GM08714 (cell line): ENCODE measurements around the gene PCDH9.
A peak's percentile ranks its signal among the peaks of the same experiment; 100 is the strongest.

Experiments
- H3K4me3 ChIP-seq: fragments of 200-500 bp; sonication (Bioruptor generic); 2 replicates; pipeline ENCODE4 v1.5.1; 2014; ENCODE audit warnings: mild to moderate bottlenecking, low read length, inconsistent platforms
- ZNF274 ChIP-seq: IDR thresholded peaks from 2 replicates; pipeline ENCODE4 v1.6.1; 2012; ENCODE audit warnings: mild to moderate bottlenecking, low read depth, low read length

The PCDH9 gene

DNA sequence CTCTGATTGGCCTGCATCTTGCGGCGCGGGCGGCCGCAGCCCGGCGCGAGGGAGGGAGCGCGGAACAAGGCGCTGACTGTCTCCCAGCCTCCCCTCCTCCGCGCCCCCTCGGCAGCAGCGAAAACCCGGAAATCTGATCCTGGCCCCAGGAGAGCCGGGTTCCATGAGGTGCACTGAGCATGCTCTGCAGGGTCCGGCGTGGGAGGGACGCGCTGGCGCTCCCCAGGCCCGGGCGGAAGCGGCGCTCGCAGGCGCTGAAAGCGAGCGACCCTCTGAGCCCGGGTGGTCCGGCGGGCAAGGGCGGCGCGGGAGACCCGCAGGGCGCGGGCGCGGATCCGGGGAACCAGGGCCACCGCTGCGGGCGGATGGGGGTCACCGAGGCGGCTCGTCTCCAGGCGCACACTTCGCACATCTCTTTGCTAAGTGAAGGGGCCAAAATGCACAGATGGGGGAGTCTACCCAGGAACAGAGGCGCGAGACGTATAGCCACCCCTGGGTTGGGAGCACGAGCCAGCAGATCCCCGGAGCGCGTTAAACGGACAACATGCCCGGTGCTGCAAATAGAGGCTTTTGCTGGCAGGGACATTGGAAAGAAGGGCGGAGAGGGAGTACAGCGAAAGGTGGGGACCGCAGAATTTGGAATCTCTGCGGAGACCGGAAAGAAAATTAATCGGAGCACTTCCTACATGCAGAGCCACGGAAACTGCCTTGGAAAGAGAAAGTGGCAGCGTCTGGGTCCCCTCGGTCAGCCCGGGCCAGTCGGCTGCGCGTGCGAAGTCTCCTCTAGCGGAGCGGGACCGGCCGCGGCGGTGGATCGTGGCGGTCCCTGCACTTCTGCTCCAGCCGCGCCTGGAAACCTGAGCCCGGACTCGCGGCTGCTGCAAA is 510 bp upstream of the PCDH9 start:
- TF ChIP-seq ZNF274: no peak

DNA sequence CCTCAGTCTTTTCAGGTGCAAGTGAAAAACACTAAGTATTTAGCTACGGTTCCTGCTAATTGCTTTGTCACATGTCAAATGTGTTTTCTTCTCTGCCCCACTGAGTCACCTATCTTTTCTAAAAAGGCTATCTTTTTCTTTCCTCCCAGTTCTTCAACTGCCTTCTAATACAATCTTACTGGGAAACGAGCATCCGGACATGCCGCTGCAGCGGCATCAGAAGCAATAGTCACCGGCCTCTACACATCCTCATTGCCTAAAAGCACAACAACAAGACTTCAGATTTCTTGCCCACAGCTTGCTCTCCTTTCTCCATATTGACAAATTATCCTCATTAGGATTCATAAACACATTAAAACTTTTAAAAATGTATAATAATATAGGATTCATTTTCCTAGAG is 1.2 kb downstream of the PCDH9 start:
- peak overlapping the region; percentile 82 for H3K4me3 ChIP-seq
- TF ChIP-seq ZNF274: no peak

More for the DNA sequence above, 510 bp upstream of the PCDH9 start:
- peak overlapping the region; percentile 82 for H3K4me3 ChIP-seq

DNA sequence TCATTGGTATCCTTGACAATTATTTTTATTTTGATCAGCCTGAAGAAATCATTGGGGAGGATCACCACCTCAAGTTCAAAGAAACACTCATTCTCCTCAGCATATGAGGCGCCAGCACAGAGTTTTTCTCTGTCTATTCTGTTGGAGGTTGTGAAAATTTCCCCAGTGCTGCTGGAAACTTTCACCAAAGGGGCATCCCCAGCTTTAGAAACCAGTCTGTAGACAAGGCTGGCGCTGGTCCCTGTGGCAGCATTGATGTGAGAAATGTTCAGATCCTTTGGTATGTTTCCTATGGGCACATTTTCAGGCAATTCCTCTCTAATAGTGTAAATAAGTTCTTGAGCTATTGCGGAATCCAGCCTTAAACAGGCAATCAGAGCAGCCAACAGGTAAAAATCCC is 2.1 kb downstream of the PCDH9 start:
- peak overlapping the region; percentile 36; the same call in 1 of the 2 replicates for H3K4me3 ChIP-seq
- TF ChIP-seq ZNF274: no peak

DNA sequence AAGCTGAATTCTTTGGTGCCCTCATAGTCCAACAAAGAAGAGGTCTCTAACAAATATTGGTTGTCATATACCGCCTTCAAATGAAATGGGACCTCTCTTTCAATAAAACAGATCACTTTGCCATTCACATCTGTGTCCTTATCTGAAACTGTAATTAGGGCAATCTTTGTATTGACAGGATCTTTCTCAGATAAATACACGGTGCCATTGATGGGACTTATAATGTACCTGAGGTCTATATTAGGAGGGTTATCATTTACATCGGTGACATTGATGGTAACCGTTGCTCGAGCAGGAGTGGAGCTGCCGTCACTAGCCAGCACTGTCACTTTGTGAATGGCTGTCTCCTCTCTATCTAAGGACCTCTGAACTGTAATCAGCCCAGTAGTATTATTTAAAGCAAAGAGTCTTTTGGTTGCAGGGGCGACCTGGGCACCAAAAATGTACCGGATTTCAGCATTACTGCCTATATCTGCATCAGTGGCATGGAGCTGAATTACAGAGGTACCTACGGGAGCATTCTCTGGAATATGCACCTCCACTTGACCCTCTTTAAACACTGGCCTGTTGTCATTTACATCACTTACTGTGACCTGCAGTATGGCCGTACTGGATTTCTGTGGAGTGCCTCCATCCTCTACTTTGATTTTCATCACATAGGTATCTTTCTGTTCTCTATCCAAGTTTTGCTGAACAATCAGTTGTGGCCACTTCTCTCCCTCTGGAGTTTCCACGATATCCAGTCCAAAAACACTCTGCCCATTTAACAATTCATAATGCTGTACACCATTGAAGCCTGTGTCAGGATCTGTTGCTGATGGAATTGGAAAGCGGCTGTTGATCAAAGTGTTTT is 2.8 kb downstream of the PCDH9 start:
- TF ChIP-seq ZNF274: no peak

DNA sequence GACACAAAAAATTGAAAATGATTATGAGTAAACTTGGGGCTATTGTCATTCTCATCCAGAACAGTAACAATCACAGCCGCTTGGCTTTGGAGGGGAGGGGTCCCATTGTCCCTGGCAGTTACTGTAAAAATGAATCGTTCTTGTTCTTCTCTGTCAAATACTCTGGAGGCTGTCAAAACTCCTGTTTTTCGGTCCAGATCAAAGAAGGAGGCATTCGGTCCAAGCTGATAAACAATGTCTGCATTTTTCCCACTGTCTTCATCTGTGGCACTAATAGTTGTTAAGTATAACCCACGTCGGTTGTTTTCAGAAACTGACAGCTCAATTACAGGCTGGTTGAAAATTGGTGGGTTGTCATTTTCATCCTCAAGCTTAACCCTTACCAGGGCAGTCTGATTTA is 3.4 kb downstream of the PCDH9 start:
- no peak overlapping the region for H3K4me3 ChIP-seq

More for the DNA sequence above, 2.8 kb downstream of the PCDH9 start:
- H3K4me3 ChIP-seq: no peak overlapping the region

DNA sequence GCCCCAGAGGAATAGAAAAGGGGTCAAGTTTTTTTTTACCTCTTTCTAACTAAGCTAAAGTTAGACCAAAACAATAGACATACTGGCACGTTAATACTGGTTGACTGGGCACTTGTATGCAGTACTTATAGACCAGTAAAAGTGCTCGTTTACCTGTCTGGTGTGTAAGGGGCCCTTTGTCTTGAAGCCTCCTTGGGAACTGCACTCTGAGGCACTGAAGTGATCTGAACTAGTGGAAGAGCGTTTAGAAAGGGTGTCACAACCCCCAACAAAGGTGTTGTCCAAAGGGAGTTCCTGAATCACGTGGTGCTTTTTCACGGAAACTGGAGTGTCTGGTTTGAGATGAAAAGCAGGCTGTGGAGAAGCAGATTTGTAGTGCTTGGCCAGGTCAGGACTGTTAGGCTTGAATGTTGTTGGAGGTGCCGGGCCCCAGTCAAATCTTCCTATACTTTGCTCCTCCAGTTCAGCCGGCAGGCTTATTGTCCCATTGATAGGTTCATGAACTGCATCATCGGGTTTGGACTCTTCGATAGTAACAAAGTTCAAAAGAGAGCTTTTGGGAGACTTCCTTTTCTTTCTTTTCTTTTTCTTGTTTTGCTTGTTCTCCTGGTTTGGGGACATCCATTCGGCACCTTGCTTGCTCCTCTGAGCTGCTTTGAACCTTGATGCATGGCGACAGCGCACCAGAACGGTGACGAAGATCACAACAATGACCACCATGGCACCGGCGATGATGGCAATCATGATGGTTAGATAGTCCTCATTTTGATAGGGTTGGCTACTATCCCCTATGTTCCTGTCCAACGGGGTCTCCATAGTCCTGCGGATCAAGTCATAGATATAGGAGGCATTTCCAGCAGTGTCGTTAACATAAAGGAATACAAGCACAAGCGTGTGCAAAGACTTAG is 4.6 kb downstream of the PCDH9 start:
- no peak overlapping the region for H3K4me3 ChIP-seq
- TF ChIP-seq ZNF274: no peak

More for the DNA sequence above, 3.4 kb downstream of the PCDH9 start:
- no peak for TF ChIP-seq ZNF274

DNA sequence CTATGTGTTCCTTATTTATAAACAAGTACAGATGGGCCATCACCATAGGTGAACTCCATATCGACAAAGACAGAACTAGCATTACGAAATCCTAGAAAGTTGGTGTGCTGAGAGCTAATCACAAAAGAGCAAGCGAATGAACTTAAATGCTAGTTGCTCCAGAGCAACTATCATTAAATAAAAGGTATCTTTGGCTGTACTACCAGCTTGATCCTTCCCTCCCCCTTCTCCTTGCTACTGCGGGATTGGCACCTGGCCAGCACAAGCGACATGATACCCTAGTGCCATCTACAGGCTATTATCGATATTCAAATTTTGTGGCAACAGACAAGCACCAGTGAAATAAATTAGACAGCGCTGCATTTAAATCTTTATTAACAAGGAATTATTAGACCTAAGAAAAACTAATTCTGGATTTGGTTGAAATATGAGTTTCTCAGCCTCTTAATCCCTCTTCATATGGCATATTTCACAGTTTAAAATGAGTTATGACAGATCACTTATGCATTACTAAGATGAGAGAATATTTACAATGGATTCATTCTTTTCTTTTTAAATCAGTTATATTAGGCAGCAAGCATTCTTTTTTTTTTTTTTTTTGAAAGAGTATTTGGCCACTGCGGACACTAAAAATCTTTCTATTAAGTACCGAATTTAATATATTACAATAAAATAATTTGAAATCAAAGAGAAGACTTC is 5.8 kb downstream of the PCDH9 start:
- no peak for TF ChIP-seq ZNF274
- no peak overlapping the region; the same call in 1 of the 2 replicates for H3K4me3 ChIP-seq

DNA sequence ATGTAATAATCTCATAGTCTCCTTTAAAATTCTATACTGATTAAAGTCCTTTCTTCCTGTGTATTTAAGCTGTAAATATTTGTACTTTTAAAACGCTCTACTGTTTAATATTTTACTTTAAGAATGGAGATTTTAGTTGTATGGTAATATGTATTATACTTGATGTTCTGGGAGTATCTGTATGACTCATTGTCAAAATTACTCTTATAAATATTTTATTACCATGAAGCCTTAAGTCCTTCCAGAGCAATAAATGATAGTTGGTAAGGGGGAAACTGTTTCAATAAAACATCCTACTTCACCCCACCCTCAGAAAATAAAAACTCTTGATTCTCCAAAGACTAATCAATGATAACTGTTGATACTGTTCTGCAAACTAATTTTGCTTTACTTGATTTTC is 6.4 kb downstream of the PCDH9 start:
- no peak overlapping the region for H3K4me3 ChIP-seq
- no peak for TF ChIP-seq ZNF274

DNA sequence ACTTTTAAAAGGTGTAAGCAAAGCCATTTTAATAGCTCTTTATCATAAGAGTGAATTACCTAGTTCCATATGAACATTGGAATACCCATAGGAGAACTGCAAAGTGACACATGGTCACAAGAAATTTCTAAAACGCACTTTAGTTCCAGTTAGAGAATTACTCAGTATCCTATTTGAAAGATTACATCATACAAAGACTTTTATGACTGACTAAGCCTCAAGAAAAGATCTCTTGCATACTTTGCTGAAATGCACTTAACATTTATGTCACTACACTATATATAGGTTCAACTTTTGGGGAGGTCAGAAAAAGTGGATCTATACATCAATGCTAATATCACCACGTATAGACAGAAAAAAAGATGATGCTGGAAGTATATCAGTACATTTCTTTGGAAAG is 7.1 kb downstream of the PCDH9 start:
- no peak overlapping the region for H3K4me3 ChIP-seq
- no peak for TF ChIP-seq ZNF274

DNA sequence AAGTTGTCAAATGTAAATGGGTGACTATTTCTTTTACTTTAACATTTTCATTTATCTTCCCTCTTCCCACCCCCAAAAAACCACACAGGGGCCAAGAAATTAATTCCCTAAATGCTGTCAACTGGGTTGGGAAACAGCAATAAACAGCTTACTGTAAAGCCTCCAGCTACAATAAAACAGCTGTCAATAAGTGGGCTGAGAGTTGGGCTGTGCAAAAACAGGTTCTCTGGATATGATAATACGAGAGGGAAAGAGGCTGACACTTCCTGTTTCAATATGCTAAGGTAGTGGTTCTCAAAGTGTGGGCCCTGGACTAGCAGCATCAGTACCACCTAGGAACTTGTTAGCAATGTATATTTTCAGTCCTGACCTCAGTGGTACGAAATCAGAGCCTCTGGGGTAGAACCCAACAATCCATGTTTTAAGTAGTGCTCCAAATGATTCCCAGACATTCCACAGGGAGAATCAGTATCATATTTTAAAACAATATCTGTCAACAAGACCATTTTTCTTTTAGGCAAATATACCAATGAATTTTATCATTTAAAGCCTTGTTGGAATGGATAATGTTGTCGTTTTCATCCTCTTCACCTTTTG is 8.4 kb downstream of the PCDH9 start:
- TF ChIP-seq ZNF274: no peak
- H3K4me3 ChIP-seq: no peak overlapping the region

DNA sequence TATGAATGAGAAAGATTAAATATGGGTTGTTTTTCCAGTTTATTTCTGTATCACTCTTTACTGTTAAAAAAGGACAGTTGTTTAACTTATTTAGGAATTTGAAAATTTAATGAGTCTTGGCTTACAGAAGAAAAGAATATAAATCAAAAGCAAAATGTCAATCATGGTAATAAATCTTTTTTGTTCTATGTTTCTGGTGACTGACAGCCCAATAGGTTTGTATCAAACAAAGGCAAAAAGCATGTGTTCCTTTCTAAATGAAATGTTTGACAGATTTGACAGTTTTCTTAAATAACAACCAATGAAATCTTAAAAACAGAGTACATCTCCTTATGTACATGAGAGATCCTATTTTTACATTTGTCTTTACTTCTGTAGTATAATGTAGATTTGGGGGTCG is 11.0 kb downstream of the PCDH9 start:
- no peak overlapping the region for H3K4me3 ChIP-seq
- no peak for TF ChIP-seq ZNF274

DNA sequence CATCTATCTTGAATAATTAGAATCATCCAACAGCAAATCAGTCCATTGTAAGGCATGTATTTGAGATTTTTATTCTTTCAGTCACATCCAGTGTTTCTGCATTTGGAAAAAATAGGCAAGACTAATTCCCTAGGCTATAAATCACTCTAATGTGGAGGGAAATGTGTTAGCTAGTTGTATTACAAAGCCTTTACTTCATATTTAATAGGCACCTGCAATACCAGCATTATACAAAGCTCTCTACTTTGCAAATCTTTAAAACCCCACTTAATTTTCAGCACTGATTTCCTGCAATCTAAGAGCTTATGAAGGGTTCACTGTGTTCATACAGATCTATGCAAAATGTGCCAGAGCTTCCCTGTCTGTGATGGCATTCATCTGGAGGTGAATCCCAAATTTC is 12.3 kb downstream of the PCDH9 start:
- H3K4me3 ChIP-seq: no peak overlapping the region
- no peak for TF ChIP-seq ZNF274

DNA sequence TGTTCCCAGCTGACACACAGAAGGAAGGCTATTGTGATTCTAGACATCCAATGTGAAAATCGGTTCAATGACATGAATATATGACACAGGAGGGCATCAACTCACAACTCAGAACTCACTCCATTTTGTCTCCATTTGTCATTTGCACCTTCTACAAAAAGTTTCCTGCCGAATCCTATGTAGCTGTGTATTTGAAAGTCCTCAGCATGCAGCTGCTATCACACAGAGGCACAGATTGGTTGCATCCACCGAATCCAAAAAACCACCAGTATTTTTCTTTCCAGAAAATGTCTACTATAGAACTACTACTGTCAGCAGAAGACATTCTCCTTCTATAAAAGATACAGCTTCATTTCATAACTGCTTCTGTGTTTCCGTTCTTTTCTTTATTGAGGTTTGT is 13.3 kb downstream of the PCDH9 start:
- no peak for TF ChIP-seq ZNF274

More for the DNA sequence above, 13.3 kb downstream of the PCDH9 start:
- H3K4me3 ChIP-seq: no peak overlapping the region
